ENCODE measurements around the gene PTPRN2.

Gene PTPRN2

DNA sequence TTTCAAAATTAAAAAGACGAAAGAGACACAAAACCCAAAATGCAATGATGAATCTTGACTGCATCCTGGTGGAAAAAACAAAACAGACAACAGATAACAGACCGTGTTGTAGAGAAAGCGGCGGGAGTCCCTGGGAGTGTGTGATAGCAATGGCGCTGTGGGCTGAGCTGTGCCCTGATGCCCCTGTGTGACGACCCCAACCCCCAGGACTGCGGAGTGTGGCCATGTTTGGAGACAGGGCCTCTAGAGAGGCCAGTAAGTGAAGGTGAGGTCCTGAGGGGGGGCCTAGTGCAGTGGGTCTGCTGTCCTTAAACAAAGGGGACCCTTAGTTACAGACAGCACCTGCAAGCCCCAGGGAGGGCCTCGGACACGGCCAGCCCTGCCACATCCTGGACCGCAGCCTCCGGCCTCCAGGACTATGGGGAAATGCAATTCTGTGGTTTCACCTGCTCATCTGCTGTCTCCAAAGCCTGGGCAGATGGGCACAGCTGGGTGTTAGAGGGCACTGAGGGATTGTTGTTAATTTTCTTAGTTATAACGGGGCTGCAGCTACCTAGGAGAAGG lies 973.1 kb downstream of the PTPRN2 start:
- TF ChIP-seq CTCF (IDR thresholded peaks at IDR 0.05; ENCODE audit: low read depth, low read length, missing control alignments): no peak
- no peak overlapping the region for H3K4me3 ChIP-seq (ENCODE audit: low read depth, low read length)
- DNase-seq (ENCODE audit: low read depth): no peak
- in situ Hi-C loops (cut with HindIII; ENCODE audit: low sequenced_read_pairs): no loop called here

GRCh38 chr7:157613575-157614322 lies 973.9 kb downstream of the PTPRN2 start:
- in situ Hi-C loops (cut with HindIII; ENCODE audit: low sequenced_read_pairs): no loop called here
- TF ChIP-seq CTCF (IDR thresholded peaks at IDR 0.05; ENCODE audit: low read depth, low read length, missing control alignments): no peak

DNA sequence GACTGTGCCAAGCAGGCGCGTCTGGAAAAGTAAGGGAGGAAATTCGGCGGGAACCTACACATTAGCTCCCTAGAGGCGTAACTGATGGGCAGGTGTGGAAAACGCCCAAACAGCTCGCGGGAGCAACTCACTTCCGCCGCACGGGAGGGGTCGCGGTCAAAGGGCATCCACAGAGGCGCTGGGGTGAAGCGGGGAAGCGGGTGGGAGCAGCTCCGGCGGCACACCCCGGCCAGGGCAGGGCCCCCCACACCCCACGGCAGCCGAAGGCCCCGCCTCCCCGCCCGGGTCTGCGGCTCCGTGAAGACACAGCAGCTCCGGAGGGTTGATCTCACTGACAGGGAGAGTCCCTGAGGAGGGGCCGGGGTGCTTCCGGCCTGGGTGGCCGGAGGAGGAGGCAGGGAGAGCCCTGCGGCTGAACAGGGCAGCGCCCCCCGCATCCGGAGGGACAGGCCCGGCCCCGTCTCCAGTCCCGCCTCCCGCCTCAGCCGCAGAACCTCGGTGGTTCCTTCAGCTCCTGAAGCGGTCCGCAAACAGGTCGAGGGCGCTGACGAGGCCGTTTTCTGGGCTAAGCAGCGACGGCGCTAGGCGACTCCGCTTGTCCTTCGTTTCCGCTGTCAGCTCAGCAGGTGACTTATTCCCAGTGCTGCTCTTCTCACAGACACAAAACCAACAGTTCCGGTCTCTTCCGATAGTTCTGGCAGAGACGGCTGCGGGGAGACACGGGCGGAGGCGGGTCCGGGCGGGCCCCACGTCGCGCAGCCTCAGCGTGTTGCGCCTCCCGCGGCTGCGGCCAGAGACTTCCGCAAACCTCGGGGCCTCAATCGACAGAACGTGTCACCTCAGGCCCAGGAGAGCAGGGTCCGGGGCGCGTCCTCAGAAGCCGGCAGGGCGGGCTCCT lies 974.7 kb downstream of the PTPRN2 start:
- in situ Hi-C loops (cut with HindIII; ENCODE audit: low sequenced_read_pairs): no loop called here
- no peak for TF ChIP-seq CTCF (IDR thresholded peaks at IDR 0.05; ENCODE audit: low read depth, low read length, missing control alignments)
- H3K4me3 ChIP-seq (ENCODE audit: low read depth, low read length): peak overlapping the region; percentile 15
- no peak for DNase-seq (ENCODE audit: low read depth)

More at GRCh38 chr7:157613575-157614322, 973.9 kb downstream of the PTPRN2 start:
- peak overlapping the region; percentile 15 for H3K4me3 ChIP-seq (ENCODE audit: low read depth, low read length)
- no peak for DNase-seq (ENCODE audit: low read depth)

DNA sequence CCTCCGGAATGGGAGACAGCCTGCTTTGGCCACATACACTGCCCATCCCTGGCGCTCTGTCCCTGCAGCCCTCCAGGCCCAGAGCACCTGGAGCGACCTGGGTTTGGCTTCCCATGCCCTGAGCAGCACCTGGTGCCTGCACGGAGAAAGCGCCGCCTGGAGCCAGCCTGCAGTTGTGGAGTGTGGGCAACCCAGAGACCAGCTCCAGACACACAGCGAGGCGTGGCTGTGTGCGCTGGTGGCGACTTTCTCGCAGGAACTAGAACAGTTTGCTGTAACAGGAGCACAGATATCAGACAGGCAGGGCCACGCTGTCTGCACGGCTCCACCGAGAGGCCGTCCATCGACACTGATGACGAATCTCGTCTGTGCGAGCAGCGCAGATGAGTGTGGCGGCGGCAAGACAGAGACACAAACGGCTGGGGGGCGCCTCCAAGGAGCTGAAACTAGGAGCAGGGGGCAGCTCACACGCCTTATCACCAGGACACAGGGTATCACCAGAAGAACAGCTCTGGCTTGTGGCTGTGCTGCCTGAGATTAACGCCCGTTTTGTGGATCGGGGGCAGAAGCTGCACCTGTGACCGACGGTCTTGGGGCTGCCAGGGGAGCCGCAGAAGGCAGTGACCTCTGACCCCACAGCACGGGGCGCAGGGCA lies 975.5 kb downstream of the PTPRN2 start:
- H3K4me3 ChIP-seq (ENCODE audit: low read depth, low read length): no peak overlapping the region
- no peak for TF ChIP-seq CTCF (IDR thresholded peaks at IDR 0.05; ENCODE audit: low read depth, low read length, missing control alignments)
- in situ Hi-C loops (cut with HindIII; ENCODE audit: low sequenced_read_pairs): no loop called here
- no peak for DNase-seq (ENCODE audit: low read depth)

GRCh38 chr7:157611341-157611740 lies 976.3 kb downstream of the PTPRN2 start:
- no peak for DNase-seq (ENCODE audit: low read depth)
- no peak for TF ChIP-seq CTCF (IDR thresholded peaks at IDR 0.05; ENCODE audit: low read depth, low read length, missing control alignments)
- in situ Hi-C loops (cut with HindIII; ENCODE audit: low sequenced_read_pairs): no loop called here

GRCh38 chr7:157610671-157611295 lies 976.8 kb downstream of the PTPRN2 start:
- DNase-seq (ENCODE audit: low read depth): no peak
- H3K4me3 ChIP-seq (ENCODE audit: low read depth, low read length): no peak overlapping the region
- in situ Hi-C loops (cut with HindIII; ENCODE audit: low sequenced_read_pairs): no loop called here
- TF ChIP-seq CTCF (IDR thresholded peaks at IDR 0.05; ENCODE audit: low read depth, low read length, missing control alignments): no peak

More at GRCh38 chr7:157611341-157611740, 976.3 kb downstream of the PTPRN2 start:
- H3K4me3 ChIP-seq (ENCODE audit: low read depth, low read length): no peak overlapping the region

Data from astrocyte of the cerebellum (primary cell).